ENCODE data around the gene MERTK.
"Not testable (repeated sequence)": the region's sequence is repeated elsewhere in the genome, so short reads cannot be mapped to it uniquely, and the experiment has no call there.

MERTK gene

DNA sequence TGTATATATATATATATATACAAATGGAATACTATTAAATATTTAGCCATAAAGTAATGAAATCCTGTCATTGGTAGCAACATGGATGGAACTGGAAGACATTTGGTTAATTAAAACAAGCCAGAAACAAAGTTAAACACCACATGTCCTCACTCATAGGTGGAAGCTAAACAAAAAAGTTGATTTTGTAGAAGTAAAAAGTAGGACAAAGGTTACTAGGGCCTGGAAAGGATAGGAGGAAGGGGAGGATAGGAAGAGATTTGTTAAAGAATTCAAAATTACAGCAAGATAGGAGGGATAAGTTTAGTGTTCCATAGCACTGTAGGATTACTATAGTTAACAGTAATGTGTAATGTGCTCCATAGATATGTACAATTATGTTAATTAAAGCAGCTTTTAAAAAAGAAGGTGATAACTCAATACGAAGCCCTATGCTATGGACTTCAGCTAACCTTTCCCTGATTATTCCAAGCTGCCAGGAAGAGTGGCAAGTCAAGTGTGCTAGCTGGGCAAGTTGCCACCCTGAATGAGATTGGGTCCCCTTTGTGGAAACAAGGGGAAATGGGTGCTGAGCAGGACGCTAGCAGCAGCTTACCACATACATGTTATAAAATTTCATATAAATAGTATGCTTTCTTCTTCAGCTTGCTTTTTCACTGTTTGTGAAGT is 12.3 kb downstream of the MERTK start:
- no peak for DNase-seq

DNA sequence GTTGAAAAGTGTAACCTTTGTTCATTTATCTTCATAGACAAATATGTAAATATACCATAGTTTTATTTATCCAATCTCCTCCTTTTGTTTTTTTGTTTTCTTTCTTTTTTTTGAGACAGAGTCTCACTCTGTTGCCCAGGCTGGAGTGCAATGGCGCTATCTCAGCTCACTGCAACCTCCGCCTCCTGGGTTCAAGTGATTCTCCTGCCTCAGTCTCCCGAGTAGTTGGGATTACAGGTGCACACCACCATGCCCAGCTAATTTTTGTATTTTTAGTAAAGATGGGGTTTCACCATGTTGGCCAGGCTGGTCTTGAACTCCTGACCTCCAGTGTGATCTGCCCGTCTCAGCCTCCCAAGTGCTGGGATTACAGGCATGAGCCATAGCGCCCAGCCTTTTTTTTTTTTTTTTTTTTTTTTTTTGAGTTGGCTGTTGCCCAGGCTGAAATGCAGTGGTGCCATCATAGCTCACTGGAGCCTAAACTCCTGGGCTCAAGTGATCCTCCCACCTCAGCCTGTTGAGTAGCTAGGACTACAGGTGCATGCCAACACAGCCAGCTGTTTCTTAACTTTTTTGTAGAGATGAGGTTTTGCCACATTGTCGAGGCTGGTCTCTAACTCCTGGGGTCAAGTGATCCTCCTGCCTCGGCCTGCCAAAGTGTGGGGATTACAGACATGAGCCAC is 13.0 kb downstream of the MERTK start:
- DNase-seq = not testable (repeated sequence)

DNA sequence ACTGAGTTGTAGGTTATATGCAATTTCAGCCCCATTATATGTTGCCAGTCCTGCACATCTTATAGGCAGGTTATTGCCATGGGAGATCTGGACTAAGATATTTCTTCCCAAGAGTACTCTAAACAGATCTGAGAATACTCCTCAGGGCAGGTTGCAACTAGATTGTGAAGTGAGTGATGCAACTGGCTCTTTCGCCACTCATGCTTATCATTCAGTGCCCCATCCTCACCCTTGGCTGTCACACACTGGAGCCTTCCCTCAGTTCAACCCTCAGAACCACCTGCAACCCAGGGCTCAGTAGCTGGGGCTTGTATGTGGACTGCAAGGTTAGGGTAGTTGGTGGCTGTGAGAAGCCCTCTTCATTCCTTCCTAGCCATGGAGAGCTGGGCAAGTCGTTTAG is 14.1 kb downstream of the MERTK start:
- no peak for DNase-seq

DNA sequence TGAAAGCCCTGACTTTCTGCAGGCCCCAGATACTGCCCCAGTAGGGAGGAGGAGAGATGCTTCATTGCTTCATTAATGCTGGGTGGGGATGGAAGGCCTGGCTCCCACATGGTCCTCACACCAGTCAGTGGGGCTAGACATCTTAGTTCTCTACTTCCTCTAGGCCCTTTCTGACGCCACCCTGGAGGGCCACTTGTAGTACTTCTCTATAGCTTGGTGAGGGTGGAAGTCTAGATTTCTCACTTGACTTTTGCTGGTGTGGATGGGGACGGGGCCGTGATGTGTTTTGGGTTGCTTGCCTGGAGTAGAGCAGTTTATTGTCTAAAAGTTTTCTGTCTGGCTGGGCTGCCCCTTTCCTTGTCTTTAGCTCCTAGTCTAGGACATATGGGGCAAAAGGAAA is 18.7 kb downstream of the MERTK start:
- no peak for DNase-seq

DNA sequence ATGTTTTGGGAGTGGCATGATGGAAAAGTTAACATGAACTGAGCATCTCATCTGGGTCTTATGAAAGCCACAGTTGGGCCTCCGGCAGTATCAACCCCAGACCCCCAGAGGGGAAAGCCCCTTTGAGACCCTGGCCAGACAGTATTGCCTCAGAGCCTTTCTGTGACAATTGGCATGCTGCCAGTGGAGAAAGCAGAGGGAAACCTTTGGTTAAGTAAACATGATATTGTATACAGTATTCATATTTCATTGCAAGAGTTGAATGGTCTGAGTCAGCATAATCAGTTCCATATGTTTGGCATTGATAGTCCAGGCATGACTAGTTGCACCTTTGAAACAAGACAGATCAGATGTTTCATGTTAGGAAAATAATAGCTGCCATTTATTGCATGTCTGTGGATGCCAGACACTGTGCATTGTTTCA is 20.0 kb downstream of the MERTK start:
- peak; percentile 71 for DNase-seq

DNA sequence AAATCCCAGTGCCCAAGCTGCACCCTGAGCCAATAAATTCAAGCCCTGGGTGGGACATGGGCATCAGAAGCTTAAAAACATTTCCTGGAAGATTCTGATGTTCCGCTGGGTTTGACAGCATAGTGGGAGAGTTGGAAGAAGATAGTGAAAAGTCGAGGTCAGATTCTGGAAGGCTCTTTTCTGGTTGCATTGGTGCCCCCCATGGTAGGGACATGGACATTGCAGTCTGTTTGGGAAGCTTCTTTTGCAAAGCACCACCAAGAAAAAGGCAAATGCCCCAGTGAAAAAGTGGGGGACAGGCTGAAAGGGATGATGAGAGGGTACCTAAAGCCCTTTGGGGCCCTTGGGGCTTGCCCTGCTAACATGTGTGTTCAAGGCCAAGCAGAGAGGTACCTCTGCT is 21.0 kb downstream of the MERTK start:
- peak; percentile 7 for DNase-seq

DNA sequence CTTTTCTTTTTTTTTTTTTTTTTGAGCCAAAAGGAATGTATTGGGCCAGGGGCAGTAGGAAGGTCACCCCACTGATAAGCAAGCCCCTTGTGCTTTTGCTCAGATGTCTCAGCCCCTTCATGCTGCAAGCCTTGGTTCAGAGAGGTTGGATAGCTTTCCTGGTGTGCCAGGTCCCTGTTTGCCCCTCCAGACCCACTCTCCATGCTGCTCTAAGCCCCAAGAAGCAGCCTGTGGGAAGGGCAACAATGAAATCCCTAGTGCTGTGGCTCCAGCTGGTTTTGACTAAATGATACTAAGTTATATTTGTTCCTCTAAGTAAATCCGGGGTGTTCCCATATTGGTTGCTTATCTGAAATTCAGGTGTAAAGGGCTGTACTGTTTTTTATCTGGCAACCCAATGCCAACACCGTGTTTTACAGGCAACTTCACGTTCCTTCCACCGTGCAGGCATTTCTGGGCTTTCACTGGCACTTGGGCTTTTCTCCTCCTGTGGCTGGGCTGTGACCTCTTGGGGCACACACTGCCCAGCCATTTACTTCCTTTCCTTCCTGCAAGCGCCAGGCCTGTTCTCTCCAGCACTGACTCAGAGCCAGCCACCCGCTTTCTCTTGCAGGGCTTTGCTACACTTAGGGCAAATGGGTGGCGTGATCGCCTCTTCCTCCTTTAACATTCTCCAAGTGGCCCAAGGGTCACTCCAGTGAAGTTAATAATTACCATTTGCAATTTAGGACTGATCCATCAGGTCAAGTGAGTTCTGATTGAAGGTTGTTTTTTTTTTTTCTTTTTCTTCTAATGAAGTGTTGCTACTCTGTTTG is 21.6 kb downstream of the MERTK start:
- DNase-seq = no peak

DNA sequence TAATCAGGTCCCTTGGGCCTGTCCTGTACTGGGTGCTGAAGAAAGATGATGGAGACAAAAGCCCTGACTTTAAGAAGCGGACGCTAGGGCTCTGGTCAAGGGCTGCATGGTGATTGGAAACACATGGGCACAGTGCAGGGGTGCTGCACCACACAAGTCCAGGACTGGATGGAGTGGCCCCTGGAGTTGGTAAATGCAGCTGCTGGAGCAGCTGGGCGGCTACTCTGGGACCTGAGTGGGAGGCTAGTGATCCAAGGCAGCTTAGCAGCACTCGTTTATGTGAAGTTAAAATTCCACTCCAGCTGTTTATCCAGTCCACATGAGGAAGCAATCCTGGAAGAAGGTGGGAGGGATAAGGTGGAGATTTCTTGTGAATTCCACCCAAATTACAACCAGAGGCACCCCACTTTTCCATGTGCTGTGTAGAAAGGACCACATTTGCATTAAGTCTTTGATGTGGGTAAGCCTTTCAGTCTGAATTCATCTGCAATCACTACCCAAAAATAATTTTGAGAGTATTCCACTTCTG is 24.9 kb downstream of the MERTK start:
- DNase-seq = no peak

DNA sequence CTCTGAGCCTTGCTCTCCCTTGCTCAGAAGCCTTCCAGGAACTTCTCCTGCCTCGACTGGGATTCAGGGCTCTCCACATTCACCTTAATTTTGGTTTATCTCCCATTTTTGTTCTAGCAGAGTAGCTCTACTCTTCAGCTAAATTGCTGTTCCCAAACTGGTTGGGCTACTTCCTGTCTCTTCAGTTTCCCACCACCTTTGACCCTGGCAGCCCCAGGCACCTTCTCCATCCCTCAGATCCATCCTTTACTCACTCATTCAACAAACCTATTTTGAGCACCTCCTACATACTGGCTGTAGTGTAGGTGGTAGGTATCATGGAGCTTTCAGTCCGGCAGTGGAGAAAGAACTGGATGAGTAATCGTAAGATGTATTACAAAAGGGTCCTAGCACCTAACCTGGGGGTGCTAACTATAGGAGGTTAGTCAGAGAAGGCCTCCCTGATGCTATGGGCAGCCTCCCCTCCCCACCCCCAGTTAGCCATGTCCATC is 26.3 kb downstream of the MERTK start:
- DNase-seq = no peak

DNA sequence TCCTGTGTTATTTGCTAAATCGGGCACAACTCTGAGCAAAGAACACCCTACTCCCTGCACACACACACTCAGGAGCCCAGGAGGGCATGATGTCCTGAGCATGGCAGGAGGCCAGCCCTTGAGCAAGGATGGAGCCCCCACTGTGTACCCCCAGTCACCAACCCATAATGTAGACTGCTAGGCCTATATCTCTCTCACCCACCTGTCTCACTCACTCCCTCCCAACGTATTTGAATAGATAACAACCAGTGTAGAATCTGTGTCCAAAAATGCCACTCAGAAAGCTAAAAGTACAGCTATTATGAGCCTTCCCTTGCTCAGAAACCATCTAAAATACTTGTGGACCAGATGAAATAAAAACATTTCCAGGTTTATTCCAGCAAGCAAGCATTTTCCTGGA is 29.3 kb downstream of the MERTK start:
- peak; percentile 8 for DNase-seq

DNA sequence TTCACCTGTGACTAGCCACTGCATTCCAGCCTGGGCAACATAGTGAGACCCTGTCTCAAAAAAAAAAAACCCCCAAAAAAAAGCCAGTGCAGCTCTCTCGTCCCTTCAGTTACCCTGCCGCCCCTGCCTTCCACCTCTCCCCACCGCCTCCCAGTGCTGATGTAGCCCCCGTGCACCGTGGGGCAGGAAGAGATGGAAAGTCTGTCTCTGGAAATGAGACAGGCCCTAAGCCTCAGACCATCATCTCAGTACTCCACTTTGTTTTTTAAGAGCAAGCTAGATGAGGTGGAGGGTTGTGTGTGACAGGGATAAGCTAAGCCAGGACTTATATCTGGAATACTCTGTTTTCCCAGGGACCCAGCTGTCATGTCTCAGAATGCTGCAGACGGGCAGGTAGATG is 32.0 kb downstream of the MERTK start:
- no peak for DNase-seq

DNA sequence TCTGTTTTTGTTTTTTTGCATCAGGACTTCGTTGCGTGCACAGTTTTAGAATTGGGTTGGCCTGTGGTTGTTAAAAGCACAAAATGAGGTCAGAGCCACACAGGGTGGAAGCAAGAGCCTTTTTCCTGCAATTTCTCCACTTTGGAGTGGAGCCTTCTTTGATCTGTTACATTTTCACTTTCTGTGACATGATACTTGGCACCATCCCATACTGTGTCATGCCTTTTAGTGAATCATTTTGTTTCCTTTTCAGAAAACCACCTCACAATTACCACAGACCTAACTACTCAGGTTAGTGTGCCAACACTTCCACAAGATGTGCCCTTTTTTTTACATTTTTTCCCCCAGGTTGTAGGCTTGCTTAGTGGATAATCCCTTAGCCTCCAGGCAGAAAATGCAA is 32.5 kb downstream of the MERTK start:
- DNase-seq = no peak

DNA sequence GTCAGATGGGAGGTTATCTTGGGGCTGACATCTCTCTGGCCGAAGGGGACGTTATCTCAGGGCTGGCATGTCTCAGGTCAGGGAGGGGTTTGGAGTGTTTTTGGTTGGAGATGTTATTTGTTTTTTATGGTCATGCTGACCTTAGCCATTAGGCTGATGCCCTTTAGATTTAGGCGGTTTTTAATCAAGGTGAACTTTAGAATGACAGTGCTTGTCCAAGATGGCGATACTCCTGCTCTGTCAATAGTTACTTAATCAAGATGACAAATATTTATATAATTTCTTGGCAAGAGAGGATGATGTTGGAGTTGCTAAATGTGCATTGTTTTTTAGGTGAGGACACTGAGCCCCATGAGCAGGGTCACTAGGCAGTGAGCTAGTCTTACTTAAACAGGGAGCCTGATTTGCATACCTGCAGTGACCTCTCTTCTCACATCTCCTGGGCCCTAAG is 34.5 kb downstream of the MERTK start:
- DNase-seq = no peak

DNA sequence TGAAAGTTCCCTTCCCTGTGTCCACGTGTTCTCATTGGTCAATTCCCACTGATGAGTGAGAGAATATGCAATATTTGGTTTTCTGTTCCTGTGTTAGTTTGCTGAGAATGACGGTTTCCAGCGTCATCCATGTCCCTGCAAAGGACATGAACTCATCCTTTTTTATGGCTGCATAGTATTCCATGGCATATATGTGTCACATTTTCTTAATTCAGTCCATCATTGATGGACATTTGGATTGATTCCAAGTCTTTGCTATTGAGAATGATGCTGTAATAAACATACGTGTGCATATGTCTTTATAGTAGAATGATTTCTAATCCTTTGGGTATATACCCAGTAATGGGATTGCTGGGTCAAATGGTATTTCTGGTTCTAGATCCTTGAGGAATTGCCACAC is 35.5 kb downstream of the MERTK start:
- not testable (repeated sequence) for DNase-seq

DNA sequence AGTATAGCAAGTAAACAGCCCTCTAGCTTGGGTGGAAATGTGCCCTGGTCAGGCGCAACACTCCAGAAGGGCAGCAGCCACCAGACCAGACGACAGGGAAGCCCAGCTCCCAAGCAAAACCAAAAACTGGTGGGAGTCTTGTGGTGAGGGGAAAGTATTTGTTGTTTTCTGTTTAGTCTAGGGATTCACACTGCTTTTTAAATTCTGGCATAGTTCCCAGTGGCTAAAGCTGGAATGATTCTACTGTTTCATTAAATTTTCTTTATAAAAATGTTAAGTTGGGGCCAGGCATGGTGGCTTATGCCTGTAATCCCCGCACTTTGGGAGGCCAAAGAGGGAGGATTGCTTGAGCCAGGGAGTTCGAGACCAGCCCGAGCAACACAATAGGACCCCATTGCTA is 38.5 kb downstream of the MERTK start:
- DNase-seq = no peak

DNA sequence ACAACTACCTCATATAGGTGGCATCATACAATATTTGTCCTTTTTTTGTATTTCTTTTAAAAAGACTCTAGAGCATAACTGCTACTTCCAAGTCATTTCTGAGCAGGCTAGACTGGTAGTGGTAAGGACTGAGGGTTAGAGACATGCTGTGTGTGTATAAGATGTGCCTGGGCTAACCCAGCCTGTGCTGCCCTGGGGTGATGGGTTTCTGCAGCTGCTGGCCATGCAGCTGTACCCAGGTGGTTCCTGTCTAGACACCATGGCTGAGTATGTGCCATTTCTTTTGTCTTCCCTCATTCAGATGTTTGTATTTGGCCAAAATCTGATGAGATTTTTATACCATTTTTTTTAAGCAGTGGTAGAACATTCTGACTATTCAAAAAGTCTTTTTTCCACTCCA is 40.0 kb downstream of the MERTK start:
- DNase-seq = no peak

DNA sequence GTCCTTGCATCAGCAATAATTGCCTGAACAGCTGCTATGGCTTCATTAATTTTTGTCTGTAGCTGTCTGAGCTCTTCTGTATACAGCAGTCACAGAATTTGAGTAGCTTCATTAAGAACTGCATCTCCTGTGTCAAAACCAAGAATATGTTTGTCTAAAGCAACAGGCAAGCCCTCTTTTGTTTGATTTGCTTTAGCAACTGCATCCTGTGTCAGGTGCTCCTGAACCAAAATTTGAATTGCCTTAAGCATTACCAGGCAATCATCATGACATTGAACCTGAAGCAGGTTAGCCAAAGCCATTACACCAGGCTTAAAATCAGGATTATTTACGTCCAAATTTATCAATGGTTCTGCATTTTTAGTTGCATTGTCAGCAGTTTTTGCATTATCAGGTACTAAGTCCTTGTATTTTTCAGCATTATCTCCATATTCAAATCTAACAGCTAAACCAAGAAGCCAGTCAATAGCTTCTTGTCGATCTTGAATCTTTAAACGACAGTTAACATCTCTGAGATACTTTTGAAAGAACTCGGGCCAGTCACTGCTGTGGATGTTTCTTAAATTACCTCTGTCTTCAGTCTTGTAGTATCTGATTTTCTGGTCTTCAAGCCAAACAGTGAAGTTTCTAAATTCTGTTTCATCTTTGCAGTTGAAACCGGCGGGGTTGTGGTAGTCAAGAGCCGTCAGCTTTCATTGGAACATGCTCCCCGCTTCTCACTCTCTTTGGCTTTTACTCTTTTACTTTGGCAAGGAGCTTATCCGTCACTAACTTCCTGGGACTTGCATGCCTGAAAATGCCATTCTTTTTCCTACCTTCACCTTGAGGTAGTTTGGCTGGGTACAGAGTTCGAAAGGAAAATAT is 42.2 kb downstream of the MERTK start:
- no peak for DNase-seq

DNA sequence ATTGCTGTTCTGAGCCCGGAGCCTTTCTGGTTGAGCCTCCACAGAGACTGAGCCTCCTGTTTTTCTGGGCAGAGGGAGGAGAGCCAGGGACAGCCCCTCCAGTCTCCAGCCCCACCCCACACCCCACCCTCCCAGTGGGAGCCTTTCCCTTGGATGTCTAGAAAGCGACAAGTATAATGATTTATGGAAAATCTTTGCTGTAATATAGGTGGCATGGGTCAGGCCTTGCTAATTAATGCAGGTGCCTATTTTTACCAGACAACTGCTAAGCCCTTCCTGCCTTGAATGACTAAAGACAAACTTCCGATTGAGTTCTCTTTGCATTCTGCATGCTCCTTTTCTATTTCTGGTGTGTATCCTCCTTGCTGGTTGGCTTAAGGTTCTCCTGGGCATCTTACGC is 43.1 kb downstream of the MERTK start:
- no peak for DNase-seq

DNA sequence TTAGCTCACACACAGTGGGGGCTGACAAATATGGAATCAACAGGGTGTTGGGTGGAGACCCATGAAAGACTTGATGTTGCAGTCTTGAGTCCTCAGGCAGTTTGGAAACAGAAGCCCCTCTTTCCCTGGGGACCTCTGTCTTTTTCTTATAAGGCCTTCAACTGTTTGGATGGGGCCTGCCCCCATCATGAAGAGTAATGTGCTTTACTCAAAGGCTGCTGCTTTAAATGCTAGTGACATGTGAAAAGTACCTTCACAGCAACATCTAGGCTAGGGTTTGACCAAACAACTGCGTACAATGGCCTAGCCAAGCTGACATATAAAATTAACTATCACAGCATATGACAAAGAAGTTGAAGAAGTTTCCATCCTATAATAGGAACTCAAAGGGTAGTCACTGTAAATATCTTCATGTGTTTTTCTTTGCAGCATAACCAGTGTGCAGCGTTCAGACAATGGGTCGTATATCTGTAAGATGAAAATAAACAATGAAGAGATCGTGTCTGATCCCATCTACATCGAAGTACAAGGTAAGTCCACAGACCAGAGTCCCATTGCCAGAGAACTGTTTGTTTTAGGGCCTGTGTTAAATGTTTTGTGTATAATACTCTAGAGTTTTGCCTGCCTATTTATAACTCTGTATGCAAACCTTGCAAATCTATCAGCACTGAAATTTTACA is 46.3 kb downstream of the MERTK start:
- DNase-seq = no peak

DNA sequence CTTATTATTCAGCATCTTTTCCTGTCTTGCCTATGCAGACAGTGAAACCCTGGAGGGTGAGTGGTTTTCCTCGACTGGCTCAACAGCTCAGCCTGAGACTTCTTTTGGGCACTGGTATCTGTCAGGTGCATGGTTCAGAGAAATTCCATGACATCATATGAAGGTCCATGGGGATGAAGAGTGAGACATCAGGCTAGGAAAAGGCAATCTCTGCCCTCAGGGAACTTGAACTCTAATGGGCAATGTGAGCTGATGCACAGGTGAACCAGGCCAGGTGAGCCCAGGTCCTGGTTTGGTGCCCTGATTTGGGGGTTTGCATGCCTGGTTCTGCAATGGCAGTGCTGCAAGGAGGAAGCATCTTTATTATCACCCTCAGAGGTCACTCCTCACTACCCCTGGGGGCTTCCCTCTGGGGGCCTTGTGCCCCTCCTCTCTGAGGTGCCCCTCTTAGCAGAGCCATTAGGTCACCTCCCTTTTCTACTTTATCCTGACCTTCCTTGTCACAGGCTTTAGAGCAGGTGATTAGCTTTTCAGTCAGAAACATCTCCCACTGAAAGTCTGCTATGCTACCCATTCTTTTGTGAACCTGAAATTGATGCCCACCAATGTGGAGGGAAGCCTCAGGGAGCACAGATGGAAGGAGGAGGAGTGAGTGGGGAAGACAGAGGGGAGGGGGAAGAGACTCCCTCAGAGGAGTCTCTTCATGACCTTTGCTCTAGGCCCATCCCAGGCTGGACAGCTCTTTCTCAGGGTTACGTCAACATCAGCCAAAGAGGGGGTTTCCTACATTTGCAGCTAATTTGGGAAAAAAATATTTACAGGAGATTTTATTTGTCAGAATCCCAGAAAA is 47.3 kb downstream of the MERTK start:
- no peak for DNase-seq

All from OCI-M1 (cell line).